CD8-positive, alpha-beta memory T cell (primary cell): ENCODE data around the gene SRP68. TPM values are rescaled to one million over a fixed set of nuclear protein-coding genes. Genes with fewer than 3 reads are reported as not detected.

Source experiments
- CTCF ChIA-PET: fragments of 350-600 bp; sonication (Branson Sonifier 250); formaldehyde crosslinking; loops from one replicate; lab custom pipeline; 2021; ENCODE audit warnings: antibody characterized with exemption; lab: Charles Lee
- POLR2A ChIA-PET: fragments of 350-600 bp; sonication (Branson Sonifier 250); formaldehyde crosslinking; loops from one replicate; lab custom pipeline; 2021; ENCODE audit warnings: antibody characterized with exemption; lab: Charles Lee
- DNase-seq, 5 donors: peaks; one replicate each; pipeline versions ENCODE4 v3.0.0 to v3.0.0-alpha.2; 2020 to 2022; ENCODE audit warnings: mixed read lengths in 1 of 5
- H3K27ac ChIP-seq: one replicate; pipeline ENCODE4 v1.7.0; 2013; ENCODE audit warnings: low read depth, mild to moderate bottlenecking, low read length, moderate library complexity
- H3K27me3 ChIP-seq: 2 replicates; pipeline ENCODE4 v1.7.0; 2013; ENCODE audit warnings: low read length, mild to moderate bottlenecking; ENCODE audit not compliant: insufficient read depth, poor library complexity, severe bottlenecking
- H3K36me3 ChIP-seq: 2 replicates; pipeline ENCODE4 v1.7.0; 2013; ENCODE audit warnings: mild to moderate bottlenecking, low read length, moderate library complexity; ENCODE audit not compliant: insufficient read depth
- H3K4me1 ChIP-seq: 2 replicates; pipeline ENCODE4 v1.7.0; 2013; ENCODE audit warnings: mild to moderate bottlenecking, low read length, moderate library complexity; ENCODE audit not compliant: insufficient read depth
- H3K4me3 ChIP-seq: 2 replicates; pipeline ENCODE4 v1.7.0; 2013; ENCODE audit warnings: mild to moderate bottlenecking, low read length
- H3K9me3 ChIP-seq: 2 replicates; pipeline ENCODE4 v1.7.0; 2013; ENCODE audit warnings: mild to moderate bottlenecking, low read length
- H3K27ac Mint-ChIP-seq, 8 donors: one replicate each; pipeline ENCODE4 v1.8.0; 2020 to 2021; ENCODE audit warnings: mixed read lengths in 8 of 8, mild to moderate bottlenecking in 6 of 8, inconsistent platforms in 3 of 8, moderate library complexity in 3 of 8
- H3K27me3 Mint-ChIP-seq, 2 donors: one replicate each; pipeline ENCODE4 v1.8.0; 2020 to 2021; ENCODE audit warnings: mixed read lengths in 2 of 2, mild to moderate bottlenecking in 1 of 2, moderate library complexity in 1 of 2
- H3K36me3 Mint-ChIP-seq, 3 donors: one replicate each; pipeline ENCODE4 v1.8.0; 2020 to 2021; ENCODE audit warnings: mixed read lengths in 3 of 3, inconsistent platforms in 1 of 3, mild to moderate bottlenecking in 1 of 3
- H3K4me1 Mint-ChIP-seq, 3 donors: one replicate each; pipeline ENCODE4 v1.8.0; 2020 to 2021; ENCODE audit warnings: mixed read lengths in 3 of 3, inconsistent platforms in 1 of 3, mild to moderate bottlenecking in 1 of 3
- H3K4me3 Mint-ChIP-seq, 7 donors: one replicate each; pipeline ENCODE4 v1.8.0; 2020 to 2021; ENCODE audit warnings: mixed read lengths in 7 of 7, mild to moderate bottlenecking in 6 of 7, moderate library complexity in 4 of 7, inconsistent platforms in 2 of 7
- H3K9me3 Mint-ChIP-seq, 5 donors: one replicate each; pipeline ENCODE4 v1.8.0; 2020 to 2022; ENCODE audit warnings: mixed read lengths in 5 of 5, mild to moderate bottlenecking in 3 of 5, moderate library complexity in 2 of 5, inconsistent platforms in 1 of 5
- polyA plus RNA-seq: library from polyadenylated mRNA; unstranded; fragments of 300-500 nt; fragmentation: Illumina TruSeq; gene quantifications from one replicate; pipeline ENCODE4 v1.2.3, GENCODE V29; 2021
- total RNA-seq, 2 experiments: library from RNA; stranded (reverse); gene quantifications; one replicate each; pipeline ENCODE4 v1.2.3, GENCODE V29; 2021

The SRP68 gene
- total and polyA plus RNA-seq, 3 experiments from 2014 or later: 80.4 to 123 (median 120) TPM

GRCh38 chr17:76014925-76015261 is 57.4 kb downstream of the SRP68 start:
- H3K27ac ChIP-seq: no peak overlapping the region
- DNase-seq: no peak
- H3K36me3 ChIP-seq: no peaks in the 10 kb centered on the region
- Mint-ChIP-seq H3K4me3 (no peak overlapping the region), H3K36me3 (no peaks in the 10 kb centered on the region), H3K27me3 (peaks cover 0 to 5% of the 10 kb centered on the region in 2 donors), H3K4me1 (peaks cover 5 to 6% (median 5%) of the 10 kb centered on the region in 3 donors), H3K27ac (no peak overlapping the region), H3K9me3 (no peaks in the 10 kb centered on the region)
- peaks cover 4% of the 10 kb centered on the region for H3K4me1 ChIP-seq
- no peaks in the 10 kb centered on the region for H3K9me3 ChIP-seq
- no peaks in the 10 kb centered on the region for H3K27me3 ChIP-seq
- CTCF ChIA-PET: interaction anchor here (0.5 to 4.5 kb wide), 42 partner anchors 9 to 383 kb away, joined by 3 to 30 read pairs (median 5); partner anchors contain the start of genes CDK3, EVPL, EXOC7 and GALR2
- POLR2A ChIA-PET: interaction anchor here (1.0 to 1.4 kb wide), 2 partner anchors 15 to 57 kb away, joined by 3 read pairs; no protein-coding TSS in a partner anchor
- H3K4me3 ChIP-seq: no peak overlapping the region

GRCh38 chr17:76014100-76014924 is 58.0 kb downstream of the SRP68 start:
- peak; percentile 66 to 85 (median 71) for DNase-seq
- POLR2A ChIA-PET: interaction anchor here (0.5 to 1.4 kb wide), 6 partner anchors 11 to 454 kb away, joined by 3 to 6 read pairs (median 3); partner anchors contain the start of gene EXOC7
- Mint-ChIP-seq H3K4me1 (peaks cover 5 to 6% (median 5%) of the 10 kb centered on the region in 3 donors), H3K27ac (peak overlapping the region in 1 of 8 donors; percentile 80), H3K27me3 (peaks cover 0 to 5% of the 10 kb centered on the region in 2 donors), H3K36me3 (no peaks in the 10 kb centered on the region), H3K9me3 (no peaks in the 10 kb centered on the region), H3K4me3 (peak overlapping the region in 1 of 7 donors; percentile 32)
- Histone ChIP-seq H3K4me3 (no peak overlapping the region), H3K9me3 (no peaks in the 10 kb centered on the region), H3K4me1 (peaks cover 4% of the 10 kb centered on the region), H3K36me3 (no peaks in the 10 kb centered on the region), H3K27ac (no peak overlapping the region), H3K27me3 (no peaks in the 10 kb centered on the region)
- CTCF ChIA-PET: interaction anchor here (0.5 to 4.5 kb wide), 51 partner anchors 8 to 384 kb away, joined by 3 to 30 read pairs (median 4); partner anchors contain the start of genes CDK3, EVPL, EXOC7 and GALR2

GRCh38 chr17:76013377-76013932 is 58.9 kb downstream of the SRP68 start:
- Histone ChIP-seq H3K27me3 (no peaks in the 10 kb centered on the region), H3K4me1 (peaks cover 4% of the 10 kb centered on the region), H3K4me3 (no peak overlapping the region), H3K27ac (no peak overlapping the region), H3K9me3 (no peaks in the 10 kb centered on the region), H3K36me3 (no peaks in the 10 kb centered on the region)
- CTCF ChIA-PET: interaction anchor here (0.7 to 4.5 kb wide), 38 partner anchors 7 to 385 kb away, joined by 3 to 30 read pairs (median 5); partner anchors contain the start of genes CDK3, EVPL, EXOC7 and MRPL38
- no peak for DNase-seq
- Mint-ChIP-seq H3K36me3 (no peaks in the 10 kb centered on the region), H3K9me3 (no peaks in the 10 kb centered on the region), H3K27me3 (peaks cover 0 to 5% of the 10 kb centered on the region in 2 donors), H3K4me3 (no peak overlapping the region), H3K4me1 (peaks cover 5 to 6% (median 5%) of the 10 kb centered on the region in 3 donors), H3K27ac (no peak overlapping the region)
- POLR2A ChIA-PET: no interaction called here

- Mint-ChIP-seq H3K27me3 (peaks cover 0 to 5% of the 10 kb centered on the region in 2 donors), H3K27ac (no peak overlapping the region), H3K36me3 (no peaks in the 10 kb centered on the region), H3K4me3 (no peak overlapping the region), H3K9me3 (no peaks in the 10 kb centered on the region), H3K4me1 (peaks cover 5 to 6% (median 5%) of the 10 kb centered on the region in 3 donors)
- Histone ChIP-seq H3K27ac (no peak overlapping the region), H3K9me3 (no peaks in the 10 kb centered on the region), H3K27me3 (no peaks in the 10 kb centered on the region), H3K4me3 (no peak overlapping the region), H3K36me3 (no peaks in the 10 kb centered on the region), H3K4me1 (peaks cover 4% of the 10 kb centered on the region)
- CTCF ChIA-PET: interaction anchor here (1.1 to 4.5 kb wide), 8 partner anchors 10 to 287 kb away, joined by 3 to 30 read pairs (median 5); partner anchors contain the start of gene EXOC7
- POLR2A ChIA-PET: no interaction called here
- DNase-seq: no peak
Observed at GRCh38 chr17:76011951-76012350, 60.4 kb downstream of the SRP68 start.

- Mint-ChIP-seq H3K4me1 (peaks cover 6 to 11% (median 7%) of the 10 kb centered on the region in 3 donors), H3K27me3 (peaks cover 0 to 5% of the 10 kb centered on the region in 2 donors)
- CTCF ChIA-PET: interaction anchor here (0.7 to 3.7 kb wide), 12 partner anchors 8 to 335 kb away, joined by 3 to 14 read pairs (median 4); partner anchors contain the start of gene CDK3
Observed at GRCh38 chr17:76009969-76010661, 62.2 kb downstream of the SRP68 start.

GRCh38 chr17:76009447-76009846 is 62.9 kb downstream of the SRP68 start:
- Histone ChIP-seq H3K27me3 (no peaks in the 10 kb centered on the region), H3K9me3 (no peaks in the 10 kb centered on the region), H3K4me3 (no peak overlapping the region), H3K27ac (no peak overlapping the region), H3K36me3 (no peaks in the 10 kb centered on the region), H3K4me1 (peaks cover 2% of the 10 kb centered on the region)
- Mint-ChIP-seq H3K9me3 (no peaks in the 10 kb centered on the region), H3K36me3 (no peaks in the 10 kb centered on the region), H3K4me3 (no peak overlapping the region), H3K27ac (peak overlapping the region in 1 of 8 donors; percentile 55), H3K4me1 (peaks cover 5 to 11% (median 7%) of the 10 kb centered on the region in 3 donors), H3K27me3 (peaks cover 0 to 5% of the 10 kb centered on the region in 2 donors)
- ChIA-PET CTCF (interaction anchor here (0.7 to 3.7 kb wide), 8 partner anchors 8 to 170 kb away, joined by 3 to 14 read pairs (median 6); partner anchors contain the start of genes CDK3 and EXOC7), POLR2A (no interaction called here)
- no peak for DNase-seq

More at GRCh38 chr17:76009969-76010661, 62.2 kb downstream of the SRP68 start:
- no peak overlapping the region for H3K27ac ChIP-seq
- Mint-ChIP-seq H3K9me3 (no peaks in the 10 kb centered on the region), H3K4me3 (no peak overlapping the region), H3K27ac (no peak overlapping the region), H3K36me3 (no peaks in the 10 kb centered on the region)
- peaks cover 4% of the 10 kb centered on the region for H3K4me1 ChIP-seq
- no peaks in the 10 kb centered on the region for H3K9me3 ChIP-seq
- no peak overlapping the region for H3K4me3 ChIP-seq
- no peak for DNase-seq
- POLR2A ChIA-PET: no interaction called here
- H3K36me3 ChIP-seq: no peaks in the 10 kb centered on the region
- no peaks in the 10 kb centered on the region for H3K27me3 ChIP-seq

- POLR2A ChIA-PET: no interaction called here
Observed at GRCh38 chr17:76008630-76009425, 63.5 kb downstream of the SRP68 start.

More at GRCh38 chr17:76008630-76009425, 63.5 kb downstream of the SRP68 start:
- no peak overlapping the region for H3K4me3 ChIP-seq
- H3K27ac ChIP-seq: no peak overlapping the region
- no peaks in the 10 kb centered on the region for H3K9me3 ChIP-seq
- no peaks in the 10 kb centered on the region for H3K36me3 Mint-ChIP-seq
- CTCF ChIA-PET: interaction anchor here (0.9 to 3.7 kb wide), 7 partner anchors 8 to 112 kb away, joined by 3 to 14 read pairs (median 6); partner anchors contain the start of genes CDK3 and EXOC7
- no peak overlapping the region for H3K4me3 Mint-ChIP-seq
- H3K27me3 ChIP-seq: no peaks in the 10 kb centered on the region
- peaks cover 0 to 3% of the 10 kb centered on the region in 2 donors for H3K27me3 Mint-ChIP-seq
- H3K9me3 Mint-ChIP-seq: no peaks in the 10 kb centered on the region
- H3K4me1 Mint-ChIP-seq: peaks cover 0 to 6% (median 2%) of the 10 kb centered on the region in 3 donors
- no peak for DNase-seq
- H3K27ac Mint-ChIP-seq: no peak overlapping the region
- H3K36me3 ChIP-seq: no peaks in the 10 kb centered on the region
- H3K4me1 ChIP-seq: no peaks in the 10 kb centered on the region
